Parathyroid adenoma (tissue), 2 donors: ENCODE data around the gene GKN1.

Experiments
- H2AFZ ChIP-seq: fragments of 300-600 bp; sonication (generic); one replicate; pipeline ENCODE4 v1.7.0; 2017; ENCODE audit warnings: antibody characterized with exemption, mild to moderate bottlenecking
- H3K27ac ChIP-seq: fragments of 300-600 bp; sonication (generic); one replicate; pipeline ENCODE4 v1.7.0; 2017
- H3K27me3 ChIP-seq: fragments of 300-600 bp; sonication (generic); one replicate; pipeline ENCODE4 v1.7.0; 2017; ENCODE audit warnings: low read length; ENCODE audit not compliant: control insufficient read depth, insufficient read depth
- H3K36me3 ChIP-seq: fragments of 300-600 bp; sonication (generic); one replicate; pipeline ENCODE4 v1.7.0; 2017; ENCODE audit warnings: low read length; ENCODE audit not compliant: control insufficient read depth, insufficient read depth
- H3K4me1 ChIP-seq: fragments of 300-600 bp; sonication (generic); one replicate; pipeline ENCODE4 v1.7.0; 2017; ENCODE audit warnings: control low read depth
- H3K4me2 ChIP-seq: fragments of 300-600 bp; sonication (generic); one replicate; pipeline ENCODE4 v1.7.0; 2017; ENCODE audit warnings: low read length
- H3K4me3 ChIP-seq: fragments of 300-600 bp; sonication (generic); one replicate; pipeline ENCODE4 v1.7.0; 2017; ENCODE audit warnings: low read depth, low read length
- H3K79me2 ChIP-seq: fragments of 300-600 bp; sonication (generic); one replicate; pipeline ENCODE4 v1.7.0; 2017; ENCODE audit warnings: control low read depth
- H3K9ac ChIP-seq: fragments of 300-600 bp; sonication (generic); one replicate; pipeline ENCODE4 v1.7.0; 2017; ENCODE audit warnings: mild to moderate bottlenecking
- H3K9me3 ChIP-seq: fragments of 300-600 bp; sonication (generic); one replicate; pipeline ENCODE4 v1.7.0; 2017; ENCODE audit warnings: low read length; ENCODE audit not compliant: control insufficient read depth
- TF ChIP-seq, protein P1 (sequence below): fragments of 300-600 bp; sonication (generic); IDR thresholded peaks from one replicate; pipeline ENCODE4 v1.7.0; 2017; ENCODE audit warnings: antibody characterized with exemption, mild to moderate bottlenecking
- donor health status: primary hyperparathyroidism.

GKN1 gene

GRCh38 chr2:68974946-68975665 lies 670 bp downstream of the GKN1 start:
- no peaks in the 10 kb centered on the region for H3K36me3 ChIP-seq
- no peak overlapping the region for H3K27ac ChIP-seq
- H3K4me1 ChIP-seq, result no peaks in the 10 kb centered on the region
- no peaks in the 10 kb centered on the region for H3K79me2 ChIP-seq
- no peak overlapping the region for H3K9ac ChIP-seq
- H3K4me2 ChIP-seq, result no peak overlapping the region
- H2AFZ ChIP-seq, result no peak overlapping the region
- H3K4me3 ChIP-seq, result no peak overlapping the region
- H3K9me3 ChIP-seq, result no peaks in the 10 kb centered on the region
- H3K27me3 ChIP-seq, result no peaks in the 10 kb centered on the region
- TF ChIP-seq, protein P1, sequence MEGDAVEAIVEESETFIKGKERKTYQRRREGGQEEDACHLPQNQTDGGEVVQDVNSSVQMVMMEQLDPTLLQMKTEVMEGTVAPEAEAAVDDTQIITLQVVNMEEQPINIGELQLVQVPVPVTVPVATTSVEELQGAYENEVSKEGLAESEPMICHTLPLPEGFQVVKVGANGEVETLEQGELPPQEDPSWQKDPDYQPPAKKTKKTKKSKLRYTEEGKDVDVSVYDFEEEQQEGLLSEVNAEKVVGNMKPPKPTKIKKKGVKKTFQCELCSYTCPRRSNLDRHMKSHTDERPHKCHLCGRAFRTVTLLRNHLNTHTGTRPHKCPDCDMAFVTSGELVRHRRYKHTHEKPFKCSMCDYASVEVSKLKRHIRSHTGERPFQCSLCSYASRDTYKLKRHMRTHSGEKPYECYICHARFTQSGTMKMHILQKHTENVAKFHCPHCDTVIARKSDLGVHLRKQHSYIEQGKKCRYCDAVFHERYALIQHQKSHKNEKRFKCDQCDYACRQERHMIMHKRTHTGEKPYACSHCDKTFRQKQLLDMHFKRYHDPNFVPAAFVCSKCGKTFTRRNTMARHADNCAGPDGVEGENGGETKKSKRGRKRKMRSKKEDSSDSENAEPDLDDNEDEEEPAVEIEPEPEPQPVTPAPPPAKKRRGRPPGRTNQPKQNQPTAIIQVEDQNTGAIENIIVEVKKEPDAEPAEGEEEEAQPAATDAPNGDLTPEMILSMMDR, result no peak

GRCh38 chr2:68975844-68976243 lies 1.4 kb downstream of the GKN1 start:
- no peaks in the 10 kb centered on the region for H3K27me3 ChIP-seq
- H3K4me3 ChIP-seq, result no peak overlapping the region
- no peaks in the 10 kb centered on the region for H3K79me2 ChIP-seq

DNA sequence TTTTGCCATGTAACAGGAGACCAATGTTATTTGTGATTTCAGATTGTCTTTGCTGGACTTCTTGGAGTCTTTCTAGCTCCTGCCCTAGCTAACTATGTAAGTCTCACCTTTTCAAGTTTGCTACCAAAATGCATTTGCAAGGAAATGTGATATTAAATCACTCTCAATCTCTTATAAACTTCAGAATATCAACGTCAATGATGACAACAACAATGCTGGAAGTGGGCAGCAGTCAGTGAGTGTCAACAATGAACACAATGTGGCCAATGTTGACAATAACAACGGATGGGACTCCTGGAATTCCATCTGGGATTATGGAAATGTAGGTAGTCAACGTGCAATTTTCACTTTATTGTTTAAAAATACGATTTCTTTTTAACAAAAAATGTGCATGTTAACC lies 3.0 kb downstream of the GKN1 start:
- Histone ChIP-seq H3K27ac (no peak overlapping the region), H3K9ac (no peak overlapping the region), H3K36me3 (no peaks in the 10 kb centered on the region), H3K4me3 (no peak overlapping the region), H3K79me2 (no peaks in the 10 kb centered on the region), H3K4me1 (no peaks in the 10 kb centered on the region), H3K4me2 (no peak overlapping the region), H3K27me3 (no peaks in the 10 kb centered on the region), H3K9me3 (no peaks in the 10 kb centered on the region), H2AFZ (no peak overlapping the region)
- TF ChIP-seq, protein P1, result no peak

More at GRCh38 chr2:68975844-68976243, 1.4 kb downstream of the GKN1 start:
- H3K9me3 ChIP-seq, result no peaks in the 10 kb centered on the region
- H3K9ac ChIP-seq, result no peak overlapping the region
- no peak overlapping the region for H3K4me2 ChIP-seq
- TF ChIP-seq, protein P1, result no peak
- no peaks in the 10 kb centered on the region for H3K4me1 ChIP-seq
- H3K27ac ChIP-seq, result no peak overlapping the region
- H2AFZ ChIP-seq, result no peak overlapping the region
- H3K36me3 ChIP-seq, result no peaks in the 10 kb centered on the region

GRCh38 chr2:68978098-68978497 lies 3.7 kb downstream of the GKN1 start:
- Histone ChIP-seq H3K4me3 (no peak overlapping the region), H2AFZ (no peak overlapping the region), H3K79me2 (no peaks in the 10 kb centered on the region), H3K4me1 (no peaks in the 10 kb centered on the region), H3K27me3 (no peaks in the 10 kb centered on the region), H3K9ac (no peak overlapping the region), H3K27ac (no peak overlapping the region), H3K36me3 (no peaks in the 10 kb centered on the region), H3K9me3 (no peaks in the 10 kb centered on the region), H3K4me2 (no peak overlapping the region)
- TF ChIP-seq, protein P1, result no peak

GRCh38 chr2:68980956-68981355 lies 6.5 kb downstream of the GKN1 start:
- H3K4me2 ChIP-seq, result no peak overlapping the region
- no peaks in the 10 kb centered on the region for H3K36me3 ChIP-seq

More at GRCh38 chr2:68980956-68981355, 6.5 kb downstream of the GKN1 start:
- H3K4me3 ChIP-seq, result no peak overlapping the region
- no peaks in the 10 kb centered on the region for H3K79me2 ChIP-seq
- H3K4me1 ChIP-seq, result no peaks in the 10 kb centered on the region
- TF ChIP-seq, protein P1, result no peak
- no peaks in the 10 kb centered on the region for H3K9me3 ChIP-seq
- no peak overlapping the region for H3K9ac ChIP-seq
- no peaks in the 10 kb centered on the region for H3K27me3 ChIP-seq
- no peak overlapping the region for H3K27ac ChIP-seq
- no peak overlapping the region for H2AFZ ChIP-seq
